Activated CD4-positive, alpha-beta T cell treated with anti-CD3 and anti-CD28 coated beads for 36 hours (primary cell): ENCODE data around the gene ATXN1. TPM values are rescaled to one million over a fixed set of nuclear protein-coding genes. Genes with fewer than 3 reads are reported as not detected.
"Not testable (repeated sequence)": the region's sequence is repeated elsewhere in the genome, so short reads cannot be mapped to it uniquely, and the experiment has no call there.

Experiments
- ATAC-seq: fragments of 200-7000 bp; cut with Tn5 transposase; one replicate; pipeline ENCODE4 v1.10.0; 2021; ENCODE audit warnings: mild to moderate bottlenecking, moderate library complexity
- CTCF ChIA-PET: fragments of 350-600 bp; sonication (Branson Sonifier 250); formaldehyde crosslinking; loops from one replicate; lab custom pipeline; 2021; ENCODE audit warnings: antibody characterized with exemption; lab: Charles Lee
- POLR2A ChIA-PET: fragments of 350-600 bp; sonication (Branson Sonifier 250); formaldehyde crosslinking; loops from one replicate; lab custom pipeline; 2021; ENCODE audit warnings: antibody characterized with exemption, inconsistent platforms; lab: Charles Lee
- DNase-seq: peaks from one replicate; pipeline ENCODE4 v3.0.0-alpha.2; 2020
- H3K27ac Mint-ChIP-seq: one replicate; pipeline ENCODE4 v1.8.0; 2021; ENCODE audit warnings: mixed read lengths
- H3K27me3 Mint-ChIP-seq: one replicate; pipeline ENCODE4 v1.8.0; 2021; ENCODE audit warnings: mixed read lengths
- H3K36me3 Mint-ChIP-seq: one replicate; pipeline ENCODE4 v1.8.0; 2021; ENCODE audit warnings: low read depth, mixed read lengths
- H3K4me1 Mint-ChIP-seq: one replicate; pipeline ENCODE4 v1.8.0; 2021; ENCODE audit warnings: mixed read lengths
- H3K4me3 Mint-ChIP-seq: one replicate; pipeline ENCODE4 v1.8.0; 2021; ENCODE audit warnings: mild to moderate bottlenecking, moderate library complexity, mixed read lengths
- H3K9me3 Mint-ChIP-seq: one replicate; pipeline ENCODE4 v1.8.0; 2021; ENCODE audit warnings: low read depth, mixed read lengths
- intact Hi-C, 2 experiments: fragments of 100-400 bp; cut with DNase I in 1 of 2; cut with micrococcal nuclease in 1 of 2; formaldehyde crosslinking; loops; one replicate each; pipeline versions ENCODE4 v1.14.2 to v1.15.1; 2022 to 2024; cut with DNase I, micrococcal nuclease
- total RNA-seq, 2 experiments: library from RNA; stranded (reverse); gene quantifications; one replicate each; pipeline ENCODE4 v1.2.3, GENCODE V29; 2021

The ATXN1 gene
- total RNA-seq, 2 experiments from 2014 or later = 19.8 to 22.8 TPM

- no peak for ATAC-seq
- CTCF ChIA-PET = no interaction called here
- POLR2A ChIA-PET = no interaction called here
- Mint-ChIP-seq H3K4me3 (no peak overlapping the region), H3K27ac (no peak overlapping the region), H3K4me1 (peaks cover 15% of the 10 kb centered on the region), H3K9me3 (peaks cover 3% of the 10 kb centered on the region), H3K27me3 (no peaks in the 10 kb centered on the region), H3K36me3 (peaks cover 8% of the 10 kb centered on the region)
- intact Hi-C loops = no loop called here
- no peak for DNase-seq
Observed at GRCh38 chr6:16630026-16630643, 131.1 kb downstream of the ATXN1 start.

GRCh38 chr6:16628580-16628979 is 132.7 kb downstream of the ATXN1 start:
- ATAC-seq, H3K36me3 Mint-ChIP-seq: not testable (repeated sequence)
- peaks cover 11% of the 10 kb centered on the region for H3K4me1 Mint-ChIP-seq

GRCh38 chr6:16626650-16627049 is 134.6 kb downstream of the ATXN1 start:
- H3K4me1 Mint-ChIP-seq = peaks cover 16% of the 10 kb centered on the region
- ATAC-seq = no peak
- POLR2A ChIA-PET = no interaction called here
- DNase-seq = no peak
- H3K27ac Mint-ChIP-seq = no peak overlapping the region
- no peak overlapping the region for H3K4me3 Mint-ChIP-seq
- intact Hi-C loops = no loop called here
- peaks cover 3% of the 10 kb centered on the region for H3K9me3 Mint-ChIP-seq
- no peaks in the 10 kb centered on the region for H3K27me3 Mint-ChIP-seq
- CTCF ChIA-PET = interaction anchor here (1.0 kb wide), 1 partner anchor 130 kb away, joined by 3 read pairs; no protein-coding TSS in a partner anchor
- peaks cover 7% of the 10 kb centered on the region for H3K36me3 Mint-ChIP-seq

More at GRCh38 chr6:16628580-16628979, 132.7 kb downstream of the ATXN1 start:
- H3K27me3 Mint-ChIP-seq, H3K27ac Mint-ChIP-seq, intact Hi-C loops, H3K4me3 Mint-ChIP-seq, CTCF ChIA-PET, POLR2A ChIA-PET, H3K9me3 Mint-ChIP-seq, DNase-seq: not testable (repeated sequence)

GRCh38 chr6:16625291-16626265 is 135.7 kb downstream of the ATXN1 start:
- H3K9me3 Mint-ChIP-seq = peaks cover 3% of the 10 kb centered on the region
- no peak overlapping the region for H3K27ac Mint-ChIP-seq
- intact Hi-C loops = no loop called here
- no peak for ATAC-seq
- no peak overlapping the region for H3K4me3 Mint-ChIP-seq
- H3K36me3 Mint-ChIP-seq = peaks cover 4% of the 10 kb centered on the region
- DNase-seq = no peak
- POLR2A ChIA-PET = no interaction called here
- H3K4me1 Mint-ChIP-seq = peaks cover 19% of the 10 kb centered on the region
- CTCF ChIA-PET = interaction anchor here (0.6 to 1.0 kb wide), 3 partner anchors 8 to 136 kb away, joined by 3 read pairs; no protein-coding TSS in a partner anchor
- H3K27me3 Mint-ChIP-seq = no peaks in the 10 kb centered on the region

GRCh38 chr6:16624636-16625290 is 136.5 kb downstream of the ATXN1 start:
- intact Hi-C loops = no loop called here
- no peaks in the 10 kb centered on the region for H3K27me3 Mint-ChIP-seq
- H3K9me3 Mint-ChIP-seq = peaks cover 3% of the 10 kb centered on the region
- ChIA-PET CTCF (interaction anchor here (0.6 to 1.0 kb wide), 2 partner anchors 9 to 137 kb away, joined by 3 read pairs; no protein-coding TSS in a partner anchor), POLR2A (no interaction called here)
- H3K36me3 Mint-ChIP-seq = peaks cover 2% of the 10 kb centered on the region
- no peak overlapping the region for H3K27ac Mint-ChIP-seq
- peaks cover 22% of the 10 kb centered on the region for H3K4me1 Mint-ChIP-seq
- ATAC-seq (no peak), DNase-seq (no peak)
- H3K4me3 Mint-ChIP-seq = no peak overlapping the region

GRCh38 chr6:16623731-16624130 is 137.5 kb downstream of the ATXN1 start:
- Mint-ChIP-seq H3K36me3 (peaks cover 2% of the 10 kb centered on the region), H3K27me3 (no peaks in the 10 kb centered on the region), H3K27ac (no peak overlapping the region), H3K4me1 (peaks cover 23% of the 10 kb centered on the region), H3K4me3 (no peak overlapping the region), H3K9me3 (peaks cover 3% of the 10 kb centered on the region)
- DNase-seq (no peak), ATAC-seq (peak; percentile 71)
- CTCF ChIA-PET = no interaction called here
- intact Hi-C loops = no loop called here
- POLR2A ChIA-PET = no interaction called here

- no peak overlapping the region for H3K4me3 Mint-ChIP-seq
Observed at GRCh38 chr6:16623029-16623653, 138.1 kb downstream of the ATXN1 start.

GRCh38 chr6:16622193-16622592 is 139.1 kb downstream of the ATXN1 start:
- CTCF ChIA-PET = interaction anchor here (0.6 to 1.5 kb wide), 3 partner anchors 17 to 132 kb away, joined by 3 to 4 read pairs (median 3); no protein-coding TSS in a partner anchor
- Mint-ChIP-seq H3K27ac (no peak overlapping the region), H3K4me3 (no peak overlapping the region), H3K27me3 (no peaks in the 10 kb centered on the region), H3K36me3 (peaks cover 2% of the 10 kb centered on the region), H3K9me3 (no peaks in the 10 kb centered on the region), H3K4me1 (peaks cover 23% of the 10 kb centered on the region)
- intact Hi-C loops = no loop called here
- POLR2A ChIA-PET = no interaction called here
- no peak for DNase-seq
- ATAC-seq = no peak

More at GRCh38 chr6:16623029-16623653, 138.1 kb downstream of the ATXN1 start:
- intact Hi-C loops = no loop called here
- ATAC-seq = no peak
- no peaks in the 10 kb centered on the region for H3K9me3 Mint-ChIP-seq
- POLR2A ChIA-PET = no interaction called here
- H3K27me3 Mint-ChIP-seq = no peaks in the 10 kb centered on the region
- DNase-seq = no peak
- peaks cover 23% of the 10 kb centered on the region for H3K4me1 Mint-ChIP-seq
- peaks cover 2% of the 10 kb centered on the region for H3K36me3 Mint-ChIP-seq
- H3K27ac Mint-ChIP-seq = no peak overlapping the region
- CTCF ChIA-PET = interaction anchor here (1.5 kb wide), 1 partner anchor 30 kb away, joined by 4 read pairs; no protein-coding TSS in a partner anchor

GRCh38 chr6:16621002-16621401 is 140.3 kb downstream of the ATXN1 start:
- ATAC-seq (no peak), DNase-seq (no peak)
- no peaks in the 10 kb centered on the region for H3K9me3 Mint-ChIP-seq
- intact Hi-C loops = no loop called here
- H3K4me1 Mint-ChIP-seq = peaks cover 23% of the 10 kb centered on the region
- POLR2A ChIA-PET = no interaction called here
- CTCF ChIA-PET = interaction anchor here (1.3 kb wide), 1 partner anchor 124 kb away, joined by 3 read pairs; no protein-coding TSS in a partner anchor
- no peaks in the 10 kb centered on the region for H3K27me3 Mint-ChIP-seq
- H3K27ac Mint-ChIP-seq = no peak overlapping the region
- H3K4me3 Mint-ChIP-seq = no peak overlapping the region
- peaks cover 2% of the 10 kb centered on the region for H3K36me3 Mint-ChIP-seq

- Mint-ChIP-seq H3K27me3 (no peaks in the 10 kb centered on the region), H3K36me3 (peaks cover 2% of the 10 kb centered on the region), H3K4me3 (no peak overlapping the region), H3K9me3 (no peaks in the 10 kb centered on the region), H3K27ac (no peak overlapping the region), H3K4me1 (peaks cover 23% of the 10 kb centered on the region)
- DNase-seq (no peak), ATAC-seq (no peak)
- intact Hi-C loops = no loop called here
- POLR2A ChIA-PET = no interaction called here
- CTCF ChIA-PET = interaction anchor here (0.7 to 1.3 kb wide), 3 partner anchors 125 to 337 kb away, joined by 3 read pairs; no protein-coding TSS in a partner anchor
Observed at GRCh38 chr6:16619777-16620176, 141.5 kb downstream of the ATXN1 start.
